Coronary artery (tissue), 2 donors: ENCODE data around the gene NOL11.
"Not testable (repeated sequence)": the region's sequence is repeated elsewhere in the genome, so short reads cannot be mapped to it uniquely, and the experiment has no call there.

Experiments used
- DNase-seq: peaks from one replicate; pipeline ENCODE4 v3.0.0-alpha.2; 2017; ENCODE audit warnings: low spot score
- H3K27ac ChIP-seq, 2 donors: fragments of 200-600 bp; sonication (generic); one replicate each; pipeline ENCODE4 v1.5.1; 2016 to 2019
- H3K4me3 ChIP-seq: fragments of 200-600 bp; sonication (generic); 2 replicates; pipeline ENCODE4 v1.5.1; 2016; ENCODE audit warnings: mild to moderate bottlenecking, moderate library complexity
- TF ChIP-seq, protein P1 (sequence below): fragments of 200-600 bp; sonication (generic); IDR thresholded peaks from one replicate; pipeline ENCODE4 v1.5.1; 2019; ENCODE audit warnings: antibody characterized with exemption

Gene NOL11

GRCh38 chr17:67742025-67742424, 24.3 kb downstream of the NOL11 start:
- no peak for DNase-seq
- TF ChIP-seq, protein P1, sequence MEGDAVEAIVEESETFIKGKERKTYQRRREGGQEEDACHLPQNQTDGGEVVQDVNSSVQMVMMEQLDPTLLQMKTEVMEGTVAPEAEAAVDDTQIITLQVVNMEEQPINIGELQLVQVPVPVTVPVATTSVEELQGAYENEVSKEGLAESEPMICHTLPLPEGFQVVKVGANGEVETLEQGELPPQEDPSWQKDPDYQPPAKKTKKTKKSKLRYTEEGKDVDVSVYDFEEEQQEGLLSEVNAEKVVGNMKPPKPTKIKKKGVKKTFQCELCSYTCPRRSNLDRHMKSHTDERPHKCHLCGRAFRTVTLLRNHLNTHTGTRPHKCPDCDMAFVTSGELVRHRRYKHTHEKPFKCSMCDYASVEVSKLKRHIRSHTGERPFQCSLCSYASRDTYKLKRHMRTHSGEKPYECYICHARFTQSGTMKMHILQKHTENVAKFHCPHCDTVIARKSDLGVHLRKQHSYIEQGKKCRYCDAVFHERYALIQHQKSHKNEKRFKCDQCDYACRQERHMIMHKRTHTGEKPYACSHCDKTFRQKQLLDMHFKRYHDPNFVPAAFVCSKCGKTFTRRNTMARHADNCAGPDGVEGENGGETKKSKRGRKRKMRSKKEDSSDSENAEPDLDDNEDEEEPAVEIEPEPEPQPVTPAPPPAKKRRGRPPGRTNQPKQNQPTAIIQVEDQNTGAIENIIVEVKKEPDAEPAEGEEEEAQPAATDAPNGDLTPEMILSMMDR: no peak

GRCh38 chr17:67746704-67747571, 29.2 kb downstream of the NOL11 start:
- TF ChIP-seq, protein P1: no peak
- DNase-seq: no peak
- Histone ChIP-seq H3K27ac (no peak overlapping the region), H3K4me3 (no peak overlapping the region)

More at GRCh38 chr17:67742025-67742424, 24.3 kb downstream of the NOL11 start:
- H3K27ac ChIP-seq: no peak overlapping the region
- no peak overlapping the region for H3K4me3 ChIP-seq

DNA sequence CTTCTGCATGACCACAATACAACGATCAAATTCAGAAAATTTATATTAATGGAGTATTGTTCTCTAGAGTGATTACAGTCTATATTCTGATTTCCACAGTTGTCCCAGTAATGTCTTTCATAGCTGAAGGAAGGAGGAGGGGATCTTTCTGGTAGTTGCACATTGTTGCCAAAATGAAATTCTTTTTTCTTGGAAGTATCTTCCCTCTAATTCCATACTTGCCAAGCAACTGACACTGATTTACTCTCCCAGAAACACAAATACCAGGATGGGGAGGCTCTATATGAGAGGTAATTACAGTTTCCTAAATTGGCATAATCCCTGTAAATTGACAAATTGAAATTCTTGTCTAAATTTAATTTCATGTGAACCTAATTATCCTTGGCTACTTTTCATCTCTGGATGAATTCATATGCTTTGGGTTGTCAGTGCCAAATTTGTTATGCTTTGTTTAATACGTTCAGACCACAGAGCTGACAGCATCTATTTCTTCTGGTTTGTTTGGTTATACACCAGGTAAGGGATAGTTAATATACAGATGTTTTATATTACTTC, 30.0 kb downstream of the NOL11 start:
- Histone ChIP-seq H3K4me3 (no peak overlapping the region), H3K27ac (no peak overlapping the region)
- TF ChIP-seq, protein P1: no peak
- DNase-seq: no peak

DNA sequence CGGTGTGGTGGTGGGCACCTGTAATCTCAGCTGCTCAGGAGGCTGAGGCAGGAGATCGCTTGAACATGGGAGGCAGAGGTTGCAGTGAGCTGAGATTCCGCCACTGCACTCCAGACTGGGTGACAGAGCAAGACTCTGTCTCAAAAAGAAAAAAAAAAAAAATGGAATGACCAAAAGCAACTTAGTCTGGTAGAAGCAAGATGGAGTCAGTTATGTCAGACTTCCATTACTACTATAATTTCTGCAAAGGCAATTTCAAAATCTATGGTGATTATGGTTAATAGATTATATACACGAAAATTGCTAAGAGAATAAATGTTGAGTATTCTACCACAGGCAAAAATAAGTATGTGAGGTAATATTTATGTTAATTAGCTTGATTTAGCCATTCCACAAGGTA, 32.3 kb downstream of the NOL11 start:
- Histone ChIP-seq H3K27ac (no peak overlapping the region), H3K4me3 (no peak overlapping the region)
- TF ChIP-seq, protein P1: no peak
- DNase-seq: no peak

GRCh38 chr17:67751101-67752074, 33.7 kb downstream of the NOL11 start:
- DNase-seq: no peak
- TF ChIP-seq, protein P1: no peak
- no peak overlapping the region for H3K4me3 ChIP-seq
- H3K27ac ChIP-seq: no peak overlapping the region

GRCh38 chr17:67752160-67752559, 34.4 kb downstream of the NOL11 start:
- not testable (repeated sequence) for DNase-seq, H3K27ac ChIP-seq

GRCh38 chr17:67753026-67753425, 35.3 kb downstream of the NOL11 start:
- H3K4me3 ChIP-seq: no peak overlapping the region
- no peak for DNase-seq
- TF ChIP-seq, protein P1: no peak

More at GRCh38 chr17:67752160-67752559, 34.4 kb downstream of the NOL11 start:
- not testable (repeated sequence) for H3K4me3 ChIP-seq

More at GRCh38 chr17:67753026-67753425, 35.3 kb downstream of the NOL11 start:
- no peak overlapping the region for H3K27ac ChIP-seq
